Kidney (tissue), 14 donors: ENCODE measurements around the gene LIX1L. TPM values are rescaled to one million over a fixed set of nuclear protein-coding genes. Genes with fewer than 3 reads are reported as not detected.

ENCODE experiments used
- DNase-seq, 5 donors: peaks; one replicate each; pipeline ENCODE4 v3.0.0-alpha.2; 2013 to 2020
- FAIRE-seq: peaks from 2 replicates; lab custom pipeline; 2012; peaks lifted over from hg19 to GRCh38; lab: Jason Lieb, UNC
- H3K27ac ChIP-seq, 2 donors: one replicate each; pipeline ENCODE4 v1.7.0; 2013; ENCODE audit warnings: low read depth in 2 of 2, low read length in 2 of 2, inconsistent platforms in 1 of 2
- H3K27me3 ChIP-seq: one replicate; pipeline ENCODE4 v1.7.1; 2013; ENCODE audit warnings: low read length, inconsistent platforms; ENCODE audit not compliant: control insufficient read depth, insufficient read depth
- H3K36me3 ChIP-seq, 3 donors: one replicate each; pipeline versions ENCODE4 v1.7.0 to v1.7.1; 2013; ENCODE audit warnings: low read length in 3 of 3, control low read depth in 1 of 3, inconsistent platforms in 1 of 3; ENCODE audit not compliant: insufficient read depth in 3 of 3, control insufficient read depth in 2 of 3
- H3K4me1 ChIP-seq, 3 donors: one replicate each; pipeline versions ENCODE4 v1.7.0 to v1.7.1; 2013; ENCODE audit warnings: low read length in 3 of 3, inconsistent platforms in 1 of 3, low read depth in 1 of 3; ENCODE audit not compliant: control insufficient read depth in 2 of 3, insufficient read depth in 2 of 3
- H3K4me3 ChIP-seq, 3 donors: one replicate each; pipeline versions ENCODE4 v1.7.0 to v1.8.1; 2013; ENCODE audit warnings: low read length in 3 of 3, control low read depth in 1 of 3, inconsistent platforms in 1 of 3
- H3K9ac ChIP-seq, 3 donors: one replicate each; pipeline versions ENCODE4 v1.7.0 to v1.7.1; 2013; ENCODE audit warnings: low read length in 3 of 3, control low read depth in 1 of 3, inconsistent platforms in 1 of 3
- H3K9me3 ChIP-seq, 3 donors: one replicate each; pipeline versions ENCODE4 v1.7.0 to v1.7.1; 2013; ENCODE audit warnings: low read length in 3 of 3, control low read depth in 1 of 3, inconsistent platforms in 1 of 3; ENCODE audit not compliant: control insufficient read depth in 2 of 3, insufficient read depth in 1 of 3
- intact Hi-C: fragments of 100-400 bp; cut with DNase I; formaldehyde crosslinking; loops from one replicate; pipeline ENCODE4 v1.11.1; 2022
- polyA plus RNA-seq: library from polyadenylated mRNA; stranded (reverse); fragments of 350-450 nt; fragmentation: Illumina TruSeq; extraction: RNeasy Lipid Tissue Mini Kit (QIAGEN cat#74804); gene quantifications from one replicate; pipeline ENCODE4 v1.2.3, GENCODE V29; 2014; ENCODE audit warnings: low read depth, low replicate concordance; ENCODE audit not compliant: insufficient read depth
- total RNA-seq: library from RNA; stranded (reverse); fragmentation: NEBNext Ultra II Directional; extraction: Animal tissue kit (Norgen Biotek cat#: 25700); gene quantifications from one replicate; pipeline ENCODE4 v1.2.1, GENCODE V29; 2021
- TF ChIP-seq, protein P1 (sequence below): IDR thresholded peaks from 3 replicates; pipeline ENCODE4 v1.5.1; 2012; ENCODE audit warnings: mild to moderate bottlenecking, moderate library complexity, borderline replicate concordance; ENCODE audit not compliant: insufficient read depth; ENCODE audit errors: extremely low read depth
- donor health status: control.
- donor health status: control.
- donor health status: control.
- donor health status: control.
- donor health status: control.
- donor health status: DM: yes; HTN: yes; CAD: no.
- donor health status: Normal renal cell carcinoma (clear cell type).

The LIX1L gene
- total and polyA plus RNA-seq, 2 donors from 2014 or later = 10.0 to 27.8 TPM

DNA sequence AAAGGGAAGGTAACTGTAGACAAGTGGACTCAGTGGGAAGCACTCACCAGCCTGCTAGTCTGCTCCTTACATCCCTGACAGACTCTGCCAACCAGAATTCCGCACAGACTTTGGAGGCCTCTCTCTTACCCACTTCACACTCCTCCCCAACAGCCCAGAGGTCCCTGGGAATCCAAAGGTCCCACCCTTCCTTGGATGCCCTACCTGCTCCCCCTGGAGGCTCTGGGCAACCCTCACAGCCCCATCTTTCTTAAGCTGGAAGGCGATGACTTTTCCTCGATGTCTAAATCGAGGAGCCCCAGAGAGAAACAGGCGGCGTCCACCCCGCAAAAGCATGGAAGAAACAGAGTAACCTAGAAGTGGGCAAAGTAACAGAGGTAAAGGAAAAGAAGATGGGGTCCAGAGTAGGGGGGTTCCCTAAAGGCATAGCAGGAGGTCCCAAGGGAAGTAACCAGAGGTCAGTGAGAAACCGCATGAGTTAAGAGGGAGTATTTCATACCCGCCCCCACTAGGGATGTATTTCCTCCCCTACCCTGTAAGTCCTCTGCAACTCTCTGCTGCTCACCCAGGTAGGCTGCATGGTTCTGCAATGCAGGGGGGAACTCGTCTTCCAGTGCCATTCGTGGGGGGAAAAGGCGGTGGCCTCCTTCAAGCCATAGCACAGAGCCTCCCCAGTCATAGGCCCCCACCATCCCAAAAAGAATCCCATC, 56.4 kb downstream of the LIX1L start:
- intact Hi-C loops = no loop called here
- H3K4me1 ChIP-seq = no peaks in the 10 kb centered on the region
- no peak overlapping the region for H3K4me3 ChIP-seq
- no peaks in the 10 kb centered on the region for H3K9me3 ChIP-seq
- no peaks in the 10 kb centered on the region for H3K36me3 ChIP-seq
- no peak for FAIRE-seq
- no peak for DNase-seq
- H3K27ac ChIP-seq = no peak overlapping the region
- TF ChIP-seq, protein P1, sequence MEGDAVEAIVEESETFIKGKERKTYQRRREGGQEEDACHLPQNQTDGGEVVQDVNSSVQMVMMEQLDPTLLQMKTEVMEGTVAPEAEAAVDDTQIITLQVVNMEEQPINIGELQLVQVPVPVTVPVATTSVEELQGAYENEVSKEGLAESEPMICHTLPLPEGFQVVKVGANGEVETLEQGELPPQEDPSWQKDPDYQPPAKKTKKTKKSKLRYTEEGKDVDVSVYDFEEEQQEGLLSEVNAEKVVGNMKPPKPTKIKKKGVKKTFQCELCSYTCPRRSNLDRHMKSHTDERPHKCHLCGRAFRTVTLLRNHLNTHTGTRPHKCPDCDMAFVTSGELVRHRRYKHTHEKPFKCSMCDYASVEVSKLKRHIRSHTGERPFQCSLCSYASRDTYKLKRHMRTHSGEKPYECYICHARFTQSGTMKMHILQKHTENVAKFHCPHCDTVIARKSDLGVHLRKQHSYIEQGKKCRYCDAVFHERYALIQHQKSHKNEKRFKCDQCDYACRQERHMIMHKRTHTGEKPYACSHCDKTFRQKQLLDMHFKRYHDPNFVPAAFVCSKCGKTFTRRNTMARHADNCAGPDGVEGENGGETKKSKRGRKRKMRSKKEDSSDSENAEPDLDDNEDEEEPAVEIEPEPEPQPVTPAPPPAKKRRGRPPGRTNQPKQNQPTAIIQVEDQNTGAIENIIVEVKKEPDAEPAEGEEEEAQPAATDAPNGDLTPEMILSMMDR = no peak
- no peaks in the 10 kb centered on the region for H3K27me3 ChIP-seq
- H3K9ac ChIP-seq = no peak overlapping the region

DNA sequence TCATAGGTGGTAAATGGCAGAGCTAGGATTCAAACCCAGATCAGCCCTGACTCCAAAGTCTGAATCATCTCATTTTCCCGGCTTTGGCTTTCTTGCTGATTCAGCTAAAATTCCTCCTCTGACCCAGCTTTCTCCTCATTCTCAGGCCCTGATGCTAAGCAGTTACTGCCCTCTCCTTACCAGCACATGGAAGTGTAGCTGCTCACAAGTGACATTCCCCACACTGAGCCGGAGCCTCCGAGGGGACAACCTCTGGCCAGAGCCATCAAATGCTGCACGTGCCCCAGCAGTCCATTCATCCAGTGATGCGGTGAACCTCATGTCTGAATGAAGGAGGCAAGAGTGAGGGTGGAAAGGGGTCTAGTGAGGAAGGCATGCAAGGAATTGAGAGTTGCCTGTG, 59.1 kb downstream of the LIX1L start:
- Histone ChIP-seq H3K4me1 (no peaks in the 10 kb centered on the region), H3K4me3 (no peak overlapping the region), H3K27me3 (no peaks in the 10 kb centered on the region), H3K9me3 (no peaks in the 10 kb centered on the region), H3K27ac (no peak overlapping the region), H3K9ac (no peak overlapping the region), H3K36me3 (no peaks in the 10 kb centered on the region)
- intact Hi-C loops = no loop called here
- FAIRE-seq = no peak
- DNase-seq = no peak
- TF ChIP-seq, protein P1 = no peak

DNA sequence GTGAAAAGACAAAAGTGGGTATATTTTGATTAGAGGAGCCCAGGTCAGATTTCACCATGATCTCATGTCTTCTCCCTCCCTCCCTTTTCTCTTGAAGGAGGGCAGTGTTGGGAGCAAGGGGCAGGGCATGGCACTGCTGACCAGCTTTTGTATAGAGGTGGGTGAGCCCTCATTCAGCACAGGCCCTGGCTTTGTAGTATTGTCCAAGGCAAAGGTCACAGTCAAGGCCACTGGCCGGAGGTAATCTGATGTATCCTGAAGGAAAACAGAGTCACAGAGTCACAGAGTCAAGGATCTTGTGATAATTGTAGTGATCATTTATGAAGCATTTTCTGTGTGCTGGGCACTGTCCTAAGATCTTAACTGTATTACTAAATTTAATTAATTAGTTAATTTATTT, 59.8 kb downstream of the LIX1L start:
- no peaks in the 10 kb centered on the region for H3K27me3 ChIP-seq
- H3K4me3 ChIP-seq = no peak overlapping the region
- intact Hi-C loops = no loop called here
- H3K9ac ChIP-seq = no peak overlapping the region
- FAIRE-seq = no peak
- H3K4me1 ChIP-seq = no peaks in the 10 kb centered on the region
- no peak overlapping the region for H3K27ac ChIP-seq
- no peaks in the 10 kb centered on the region for H3K9me3 ChIP-seq
- TF ChIP-seq, protein P1 = no peak
- no peaks in the 10 kb centered on the region for H3K36me3 ChIP-seq
- DNase-seq = no peak

DNA sequence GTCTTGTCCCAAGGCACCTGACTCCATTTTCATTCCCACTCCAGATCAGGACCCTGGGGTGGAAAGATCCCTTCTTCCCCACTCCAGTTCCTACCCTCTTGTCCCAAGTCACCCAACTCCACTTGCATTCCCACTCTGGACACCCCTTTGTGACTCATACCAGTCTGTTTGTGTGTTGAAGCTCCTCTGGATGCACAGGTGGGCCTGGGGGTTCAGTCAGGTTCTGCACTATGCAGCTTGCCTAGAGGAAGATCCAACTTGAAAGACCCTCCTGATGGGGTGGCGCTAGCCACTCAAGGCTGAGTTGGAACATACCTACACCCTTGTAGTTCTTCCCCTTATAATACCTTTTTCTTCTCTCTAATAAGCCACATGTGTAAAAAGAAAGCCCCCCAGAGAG, 62.3 kb downstream of the LIX1L start:
- intact Hi-C loops = no loop called here
- FAIRE-seq = no peak
- TF ChIP-seq, protein P1 = no peak
- H3K27ac ChIP-seq = no peak overlapping the region
- H3K9ac ChIP-seq = no peak overlapping the region
- H3K4me1 ChIP-seq = peaks cover 0 to 12% (median 6%) of the 10 kb centered on the region in 3 donors
- no peak overlapping the region for H3K4me3 ChIP-seq
- H3K9me3 ChIP-seq = no peaks in the 10 kb centered on the region
- no peak for DNase-seq
- no peaks in the 10 kb centered on the region for H3K27me3 ChIP-seq
- H3K36me3 ChIP-seq = no peaks in the 10 kb centered on the region
